CD4-positive, alpha-beta T cell (primary cell): ENCODE results near the gene ATP13A3. TPM values are rescaled to one million over a fixed set of nuclear protein-coding genes. Genes with fewer than 3 reads are reported as not detected.

Source experiments
- ATAC-seq: fragments of 200-7000 bp; cut with Tn5 transposase; one replicate; pipeline ENCODE4 v1.10.0; 2022; ENCODE audit warnings: mild to moderate bottlenecking; ENCODE audit not compliant: poor library complexity
- CTCF ChIA-PET: fragments of 350-600 bp; sonication (Branson Sonifier 250); formaldehyde crosslinking; loops from one replicate; lab custom pipeline; 2021; ENCODE audit warnings: antibody characterized with exemption, inconsistent platforms; lab: Charles Lee
- POLR2A ChIA-PET: fragments of 350-600 bp; sonication (Branson Sonifier 250); formaldehyde crosslinking; loops from one replicate; lab custom pipeline; 2021; ENCODE audit warnings: antibody characterized with exemption, inconsistent platforms; lab: Charles Lee
- DNase-seq, 14 experiments: peaks; one replicate each; pipeline ENCODE4 v3.0.0-alpha.2; 2013 to 2020; ENCODE audit warnings: mixed read lengths in 2 of 14
- H3K27ac ChIP-seq, 2 donors: one replicate each; pipeline versions ENCODE4 v1.5.1 to v1.7.0; 2013; ENCODE audit warnings: low read length in 2 of 2, low read depth in 1 of 2, mild to moderate bottlenecking in 1 of 2
- H3K27me3 ChIP-seq, 2 experiments: 1 replicate in 1 of 2; 2 replicates in 1 of 2; pipeline versions ENCODE4 v1.6.1 to v1.7.0; 2013; ENCODE audit warnings: low read length in 2 of 2, control low read depth in 1 of 2, mild to moderate bottlenecking in 1 of 2, moderate library complexity in 1 of 2; ENCODE audit not compliant: insufficient read depth in 2 of 2, control insufficient read depth in 1 of 2
- H3K36me3 ChIP-seq: one replicate; pipeline ENCODE4 v1.6.1; 2013; ENCODE audit warnings: low read length, control low read depth; ENCODE audit not compliant: insufficient read depth
- H3K4me1 ChIP-seq: one replicate; pipeline ENCODE4 v1.6.1; 2013; ENCODE audit warnings: low read length, control low read depth; ENCODE audit not compliant: insufficient read depth
- H3K4me3 ChIP-seq: one replicate; pipeline ENCODE4 v1.5.1; 2013; ENCODE audit warnings: mild to moderate bottlenecking, low read length, moderate library complexity
- H3K9me3 ChIP-seq, 2 experiments: 1 replicate in 1 of 2; 2 replicates in 1 of 2; pipeline versions ENCODE4 v1.6.1 to v1.7.0; 2013; ENCODE audit warnings: low read length in 2 of 2, mild to moderate bottlenecking in 2 of 2, control low read depth in 1 of 2, moderate library complexity in 1 of 2; ENCODE audit not compliant: control insufficient read depth in 1 of 2, insufficient read depth in 1 of 2
- H3K27ac Mint-ChIP-seq: one replicate; pipeline ENCODE4 v1.8.0; 2020; ENCODE audit warnings: mixed read lengths
- H3K27me3 Mint-ChIP-seq: one replicate; pipeline ENCODE4 v1.8.0; 2021; ENCODE audit warnings: mixed read lengths
- H3K36me3 Mint-ChIP-seq: one replicate; pipeline ENCODE4 v1.8.0; 2021; ENCODE audit warnings: low read depth, mixed read lengths
- H3K4me1 Mint-ChIP-seq: one replicate; pipeline ENCODE4 v1.8.0; 2021; ENCODE audit warnings: low read depth, mixed read lengths
- H3K4me3 Mint-ChIP-seq: one replicate; pipeline ENCODE4 v1.8.0; 2020; ENCODE audit warnings: mild to moderate bottlenecking, mixed read lengths
- H3K9me3 Mint-ChIP-seq: one replicate; pipeline ENCODE4 v1.8.0; 2020; ENCODE audit warnings: mixed read lengths
- CTCF ChIP-seq: fragments of 200-600 bp; IDR thresholded peaks from one replicate; pipeline ENCODE4 v1.8.0; 2022; ENCODE audit warnings: antibody characterized with exemption, mild to moderate bottlenecking
- intact Hi-C, 2 experiments: fragments of 100-400 bp; cut with DNase I in 1 of 2; cut with micrococcal nuclease in 1 of 2; formaldehyde crosslinking; loops; one replicate each; pipeline versions ENCODE4 v1.15.1 to v1.9.0; 2023 to 2025; cut with DNase I, micrococcal nuclease
- total RNA-seq, 174 experiments: library from RNA in 2 of 174; stranded (reverse) in 2 of 174; gene quantifications; one replicate each; pipeline ENCODE4 v1.2.3 and lab custom pipeline; 2021 to 2026

ATP13A3 gene
- total RNA-seq, 2 experiments from 2014 or later: 46.5 to 52.7 TPM

- POLR2A ChIA-PET: interaction anchor here (0.8 to 1.0 kb wide), 2 partner anchors 9 kb away, joined by 4 to 5 read pairs; no protein-coding TSS in a partner anchor
- Mint-ChIP-seq H3K4me3 (peak overlapping the region; percentile 90), H3K9me3 (peaks cover 2% of the 10 kb centered on the region), H3K36me3 (peaks cover 7% of the 10 kb centered on the region), H3K27ac (peak overlapping the region; percentile 94), H3K4me1 (peaks cover 54% of the 10 kb centered on the region), H3K27me3 (no peaks in the 10 kb centered on the region)
- Histone ChIP-seq H3K27ac (no peak overlapping the region), H3K27me3 (peaks cover 0 to 10% of the 10 kb centered on the region in 2 experiments), H3K4me1 (peaks cover 39% of the 10 kb centered on the region), H3K9me3 (peaks cover 3 to 4% of the 10 kb centered on the region in 2 experiments), H3K36me3 (no peaks in the 10 kb centered on the region), H3K4me3 (no peak overlapping the region)
- no peak for ATAC-seq
- no peak for TF ChIP-seq CTCF
- no peak for DNase-seq
- CTCF ChIA-PET: interaction anchor here (0.8 to 3.6 kb wide), 3 partner anchors 10 to 62 kb away, joined by 3 to 13 read pairs (median 5); no protein-coding TSS in a partner anchor
- intact Hi-C loops: loop anchor here in 1 of 2 experiments (5.0 kb wide), 1 partner anchor 258 kb away; the partner anchor contains the start of gene HES1
These were observed 91.6 kb downstream of the ATP13A3 start for GRCh38 chr3:194395212-194395611.

GRCh38 chr3:194392576-194392975 is 94.2 kb downstream of the ATP13A3 start:
- ATAC-seq: no peak
- peaks cover 2% of the 10 kb centered on the region for H3K9me3 Mint-ChIP-seq
- DNase-seq: no peak
- ChIA-PET POLR2A (no interaction called here), CTCF (no interaction called here)
- Histone ChIP-seq H3K4me1 (peaks cover 19% of the 10 kb centered on the region), H3K27ac (no peak overlapping the region), H3K36me3 (no peaks in the 10 kb centered on the region), H3K27me3 (peaks cover 0 to 6% of the 10 kb centered on the region in 2 experiments), H3K9me3 (peaks cover 4 to 12% of the 10 kb centered on the region in 2 experiments), H3K4me3 (no peak overlapping the region)
- H3K36me3 Mint-ChIP-seq: peaks cover 7% of the 10 kb centered on the region
- no peak overlapping the region for H3K27ac Mint-ChIP-seq
- H3K27me3 Mint-ChIP-seq: no peaks in the 10 kb centered on the region
- TF ChIP-seq CTCF: no peak
- H3K4me3 Mint-ChIP-seq: no peak overlapping the region
- peaks cover 28% of the 10 kb centered on the region for H3K4me1 Mint-ChIP-seq
- intact Hi-C loops: no loop called here

GRCh38 chr3:194390835-194391234 is 96.0 kb downstream of the ATP13A3 start:
- H3K36me3 Mint-ChIP-seq: peaks cover 7% of the 10 kb centered on the region
- Histone ChIP-seq H3K27me3 (no peaks in the 10 kb centered on the region), H3K4me3 (no peak overlapping the region), H3K36me3 (no peaks in the 10 kb centered on the region), H3K4me1 (peaks cover 2% of the 10 kb centered on the region), H3K9me3 (peaks cover 4 to 12% of the 10 kb centered on the region in 2 experiments), H3K27ac (no peak overlapping the region)
- no peak overlapping the region for H3K4me3 Mint-ChIP-seq
- no peak for ATAC-seq
- TF ChIP-seq CTCF: no peak
- ChIA-PET CTCF (no interaction called here), POLR2A (no interaction called here)
- DNase-seq: no peak
- no peaks in the 10 kb centered on the region for H3K27me3 Mint-ChIP-seq
- peaks cover 16% of the 10 kb centered on the region for H3K4me1 Mint-ChIP-seq
- intact Hi-C loops: no loop called here
- H3K9me3 Mint-ChIP-seq: peaks cover 2% of the 10 kb centered on the region
- H3K27ac Mint-ChIP-seq: no peak overlapping the region
